Stomach (tissue), 4 donors: ENCODE data around the gene NT5C2.
"Not testable (repeated sequence)": the region's sequence is repeated elsewhere in the genome, so short reads cannot be mapped to it uniquely, and the experiment has no call there.

Source experiments
- CTCF ChIP-seq, 7 experiments: fragments of 450-650 bp in 4 of 7; fragments of 200-600 bp in 3 of 7; sonication (generic) in 3 of 7; IDR thresholded peaks; one replicate each; pipeline ENCODE4 v1.5.1; 2016 to 2019; ENCODE audit warnings: antibody characterized with exemption in 7 of 7, control low read depth in 2 of 7, mild to moderate bottlenecking in 1 of 7
- POLR2AphosphoS5 ChIP-seq, 3 donors: sonication (generic); formaldehyde crosslinking; IDR thresholded peaks; one replicate each; pipeline ENCODE4 v1.6.1; 2016; ENCODE audit warnings: antibody characterized with exemption in 3 of 3

GRCh38 chr10:103167554-103167953 is 25.5 kb downstream of the NT5C2 start:
- not testable (repeated sequence) for TF ChIP-seq CTCF, POLR2AphosphoS5 (IDR thresholded peaks at IDR 0.05)
